DOHH2 (cell line): Measurements from ENCODE around the gene ITGB1BP1.

Source experiments
- EZH2phosphoT487 ChIP-seq: fragments of 200-600 bp; sonication (generic); IDR thresholded peaks from 2 replicates; pipeline ENCODE4 v1.6.1; 2017; ENCODE audit warnings: borderline replicate concordance, mild to moderate bottlenecking, antibody characterized with exemption, low read length, moderate library complexity, mixed read lengths
- TF ChIP-seq, protein P1 (sequence below): fragments of 200-600 bp; sonication (generic); IDR thresholded peaks from one replicate; pipeline ENCODE4 v1.5.1; 2014; ENCODE audit warnings: antibody characterized with exemption, mild to moderate bottlenecking, low read depth, low read length; ENCODE audit not compliant: poor library complexity, severe bottlenecking

DNA sequence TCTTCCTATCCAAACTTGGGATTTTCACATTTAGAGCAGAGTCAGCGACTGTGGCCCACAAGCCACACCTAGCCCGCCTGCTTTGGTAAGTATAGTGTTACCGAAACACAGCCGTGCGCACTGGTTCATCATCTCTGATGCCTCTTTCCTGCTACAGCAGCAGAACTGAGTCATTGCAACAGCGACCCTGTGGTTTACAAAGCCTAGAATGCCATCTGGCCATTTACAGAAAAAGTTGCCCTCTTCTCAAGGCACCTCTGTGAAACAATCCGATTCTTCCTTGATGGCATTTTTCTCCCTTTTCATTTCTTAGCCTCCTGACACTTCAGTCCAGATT is 40.3 kb upstream of the ITGB1BP1 start:
- TF ChIP-seq, protein P1, sequence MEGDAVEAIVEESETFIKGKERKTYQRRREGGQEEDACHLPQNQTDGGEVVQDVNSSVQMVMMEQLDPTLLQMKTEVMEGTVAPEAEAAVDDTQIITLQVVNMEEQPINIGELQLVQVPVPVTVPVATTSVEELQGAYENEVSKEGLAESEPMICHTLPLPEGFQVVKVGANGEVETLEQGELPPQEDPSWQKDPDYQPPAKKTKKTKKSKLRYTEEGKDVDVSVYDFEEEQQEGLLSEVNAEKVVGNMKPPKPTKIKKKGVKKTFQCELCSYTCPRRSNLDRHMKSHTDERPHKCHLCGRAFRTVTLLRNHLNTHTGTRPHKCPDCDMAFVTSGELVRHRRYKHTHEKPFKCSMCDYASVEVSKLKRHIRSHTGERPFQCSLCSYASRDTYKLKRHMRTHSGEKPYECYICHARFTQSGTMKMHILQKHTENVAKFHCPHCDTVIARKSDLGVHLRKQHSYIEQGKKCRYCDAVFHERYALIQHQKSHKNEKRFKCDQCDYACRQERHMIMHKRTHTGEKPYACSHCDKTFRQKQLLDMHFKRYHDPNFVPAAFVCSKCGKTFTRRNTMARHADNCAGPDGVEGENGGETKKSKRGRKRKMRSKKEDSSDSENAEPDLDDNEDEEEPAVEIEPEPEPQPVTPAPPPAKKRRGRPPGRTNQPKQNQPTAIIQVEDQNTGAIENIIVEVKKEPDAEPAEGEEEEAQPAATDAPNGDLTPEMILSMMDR: no peak
- no peak for TF ChIP-seq EZH2phosphoT487
